Gastrocnemius medialis (tissue), 4 donors: Measurements from ENCODE around the gene CLSTN2.

Source experiments
- CTCF ChIP-seq, 5 experiments: fragments of 450-650 bp in 3 of 5; fragments of 200-600 bp in 2 of 5; sonication (generic) in 2 of 5; IDR thresholded peaks in 4 of 5; conservative IDR thresholded peaks in 1 of 5; 1 replicate in 4 of 5; 2 replicates in 1 of 5; pipeline ENCODE4 v1.5.1; 2016 to 2019; ENCODE audit warnings: antibody characterized with exemption in 5 of 5, mild to moderate bottlenecking in 3 of 5, moderate library complexity in 3 of 5
- POLR2A ChIP-seq, 2 donors: fragments of 450-650 bp; IDR thresholded peaks; one replicate each; pipeline ENCODE4 v1.6.1; 2017; ENCODE audit warnings: antibody characterized with exemption in 2 of 2, mild to moderate bottlenecking in 2 of 2, moderate library complexity in 2 of 2

GRCh38 chr3:140096037-140096436 lies 161.1 kb downstream of the CLSTN2 start:
- TF ChIP-seq POLR2A (IDR thresholded peaks at IDR 0.05) (no peak), CTCF (IDR thresholded peaks at IDR 0.05 in 4 of 5, conservative IDR thresholded peaks at IDR 0.05 in 1 of 5) (no peak)
